Naive thymus-derived CD8-positive, alpha-beta T cell (primary cell): Measurements from ENCODE around the gene HNRNPA1. TPM values are rescaled to one million over a fixed set of nuclear protein-coding genes. Genes with fewer than 3 reads are reported as not detected.
A peak's percentile ranks its signal among the peaks of the same experiment; 100 is the strongest.

Experiments used
- ATAC-seq, 2 donors: fragments of 150-1000 bp; cut with Tn5 transposase in 1 of 2; sonication (Bioruptor Pico), chemical (Tn5 transposase) in 1 of 2; 1 replicate in 1 of 2; 2 replicates in 1 of 2; pipeline ENCODE4 v1.10.0; 2021; ENCODE audit warnings: mild to moderate bottlenecking in 2 of 2, moderate library complexity in 2 of 2
- POLR2A ChIA-PET: fragments of 350-600 bp; sonication (Branson Sonifier 250); formaldehyde crosslinking; loops from one replicate; lab custom pipeline; 2021; ENCODE audit warnings: antibody characterized with exemption; lab: Charles Lee
- DNase-seq, 10 donors: peaks; one replicate each; pipeline versions ENCODE4 v3.0.0 to v3.0.0-alpha.2; 2020 to 2022
- H3K27ac Mint-ChIP-seq, 10 donors: one replicate each; pipeline ENCODE4 v1.8.0; 2020 to 2022; ENCODE audit warnings: mild to moderate bottlenecking in 10 of 10, mixed read lengths in 10 of 10, moderate library complexity in 4 of 10, inconsistent platforms in 1 of 10
- H3K27me3 Mint-ChIP-seq, 5 donors: one replicate each; pipeline ENCODE4 v1.8.0; 2021 to 2022; ENCODE audit warnings: mixed read lengths in 5 of 5
- H3K36me3 Mint-ChIP-seq, 3 donors: one replicate each; pipeline ENCODE4 v1.8.0; 2020 to 2022; ENCODE audit warnings: mixed read lengths in 3 of 3, mild to moderate bottlenecking in 2 of 3, inconsistent platforms in 1 of 3
- H3K4me1 Mint-ChIP-seq, 4 donors: one replicate each; pipeline ENCODE4 v1.8.0; 2021 to 2022; ENCODE audit warnings: mixed read lengths in 4 of 4
- H3K4me3 Mint-ChIP-seq, 10 donors: one replicate each; pipeline ENCODE4 v1.8.0; 2020 to 2022; ENCODE audit warnings: mild to moderate bottlenecking in 10 of 10, mixed read lengths in 10 of 10, moderate library complexity in 6 of 10, inconsistent platforms in 1 of 10
- H3K9me3 Mint-ChIP-seq, 9 donors: one replicate each; pipeline ENCODE4 v1.8.0; 2020 to 2022; ENCODE audit warnings: mixed read lengths in 9 of 9, mild to moderate bottlenecking in 3 of 9, inconsistent platforms in 1 of 9, moderate library complexity in 1 of 9
- polyA plus RNA-seq, 3 donors: library from polyadenylated mRNA; unstranded; fragments of 300-500 nt; fragmentation: Illumina TruSeq; gene quantifications; one replicate each; pipeline ENCODE4 v1.2.3, GENCODE V29; 2021
- total RNA-seq, 8 experiments: library from RNA in 2 of 8; stranded (reverse) in 2 of 8; gene quantifications; one replicate each; pipeline ENCODE4 v1.2.3 and lab custom pipeline; 2021 to 2026

The HNRNPA1 gene
- total and polyA plus RNA-seq, 5 experiments from 2014 or later: 932 to 1,177 (median 1,109) TPM

- POLR2A ChIA-PET: interaction anchor here (0.7 to 1.3 kb wide), 4 partner anchors 8 to 71 kb away, joined by 3 to 4 read pairs (median 3); partner anchors contain the start of gene CBX5
- peak overlapping the region in 3 of 10 donors; percentile 11 to 76 (median 37) for H3K27ac Mint-ChIP-seq
These were observed 7.0 kb downstream of the HNRNPA1 start for GRCh38 chr12:54287261-54288157.

GRCh38 chr12:54292083-54292930 lies 11.8 kb downstream of the HNRNPA1 start:
- Mint-ChIP-seq H3K27ac (no peak overlapping the region), H3K27me3 (peaks cover 0 to 5% (median 0%) of the 10 kb centered on the region in 5 donors), H3K4me1 (peaks cover 0 to 17% (median 2%) of the 10 kb centered on the region in 4 donors)

More at GRCh38 chr12:54287261-54288157, 7.0 kb downstream of the HNRNPA1 start:
- no peak for DNase-seq
- H3K27me3 Mint-ChIP-seq: no peaks in the 10 kb centered on the region
- no peaks in the 10 kb centered on the region for H3K9me3 Mint-ChIP-seq
- peak in 1 of 2 donors; percentile 12 for ATAC-seq
- no peak overlapping the region for H3K4me3 Mint-ChIP-seq
- peaks cover 3 to 36% (median 13%) of the 10 kb centered on the region in 3 donors for H3K36me3 Mint-ChIP-seq
- peaks cover 19 to 56% (median 43%) of the 10 kb centered on the region in 4 donors for H3K4me1 Mint-ChIP-seq

DNA sequence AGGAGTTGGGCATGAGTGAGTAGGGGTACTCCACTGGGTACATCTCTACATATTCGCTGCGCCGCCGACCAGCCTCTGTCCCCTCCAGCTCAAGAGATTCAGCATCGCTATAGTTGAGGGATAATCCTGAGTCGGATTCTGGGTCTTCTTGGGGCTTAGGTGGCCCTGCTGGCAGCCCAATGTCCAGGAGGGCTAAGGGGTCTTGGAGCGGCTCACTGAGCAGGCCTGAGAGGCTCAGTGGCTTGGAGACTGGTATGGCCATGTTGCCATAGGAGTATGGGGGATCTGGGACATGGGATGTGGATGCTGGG lies 12.4 kb downstream of the HNRNPA1 start:
- Mint-ChIP-seq H3K27ac (peak overlapping the region in 1 of 10 donors; percentile 24), H3K27me3 (peaks cover 0 to 8% (median 3%) of the 10 kb centered on the region in 5 donors), H3K4me3 (peak overlapping the region in 1 of 10 donors; percentile 62), H3K9me3 (no peaks in the 10 kb centered on the region), H3K36me3 (peaks cover 0 to 3% (median 2%) of the 10 kb centered on the region in 3 donors), H3K4me1 (peaks cover 2 to 19% (median 3%) of the 10 kb centered on the region in 4 donors)
- ATAC-seq: no peak
- no peak for DNase-seq
- POLR2A ChIA-PET: interaction anchor here (1.2 to 6.0 kb wide), 4 partner anchors 12 to 76 kb away, joined by 3 to 38 read pairs (median 10); partner anchors contain the start of genes CBX5, COPZ1 and HNRNPA1

More at GRCh38 chr12:54292083-54292930, 11.8 kb downstream of the HNRNPA1 start:
- Mint-ChIP-seq H3K9me3 (no peaks in the 10 kb centered on the region), H3K36me3 (peaks cover 0 to 3% (median 2%) of the 10 kb centered on the region in 3 donors), H3K4me3 (no peak overlapping the region)
- DNase-seq (no peak), ATAC-seq (no peak)
- POLR2A ChIA-PET: interaction anchor here (1.0 to 6.0 kb wide), 6 partner anchors 9 to 76 kb away, joined by 3 to 38 read pairs (median 7); partner anchors contain the start of genes CBX5, COPZ1 and HNRNPA1

- H3K27me3 Mint-ChIP-seq: peaks cover 5 to 17% (median 11%) of the 10 kb centered on the region in 5 donors
- no peaks in the 10 kb centered on the region for H3K9me3 Mint-ChIP-seq
- H3K36me3 Mint-ChIP-seq: peaks cover 0 to 1% (median 0%) of the 10 kb centered on the region in 3 donors
- H3K27ac Mint-ChIP-seq: peak overlapping the region in 1 of 10 donors; percentile 30
- POLR2A ChIA-PET: interaction anchor here (0.8 to 6.0 kb wide), 4 partner anchors 14 to 74 kb away, joined by 3 to 38 read pairs (median 6); partner anchors contain the start of genes CBX5 and HNRNPA1
- no peak overlapping the region for H3K4me3 Mint-ChIP-seq
- peaks cover 2 to 23% (median 5%) of the 10 kb centered on the region in 4 donors for H3K4me1 Mint-ChIP-seq
- DNase-seq (peak; percentile 16 to 79 (median 41)), ATAC-seq (peak; percentile 69 to 70)
These were observed 13.8 kb downstream of the HNRNPA1 start for GRCh38 chr12:54294152-54294952.

- Mint-ChIP-seq H3K27me3 (peaks cover 9 to 24% (median 17%) of the 10 kb centered on the region in 5 donors), H3K27ac (peak overlapping the region in 3 of 10 donors; percentile 11 to 30 (median 19)), H3K4me1 (peaks cover 5 to 25% (median 6%) of the 10 kb centered on the region in 4 donors), H3K4me3 (peak overlapping the region in 1 of 10 donors; percentile 15), H3K36me3 (no peaks in the 10 kb centered on the region), H3K9me3 (no peaks in the 10 kb centered on the region)
- POLR2A ChIA-PET: interaction anchor here (0.8 to 6.0 kb wide), 2 partner anchors 14 to 64 kb away, joined by 3 to 38 read pairs; partner anchors contain the start of genes CBX5 and HNRNPA1
- DNase-seq: no peak
- ATAC-seq: no peak
These were observed 14.5 kb downstream of the HNRNPA1 start for GRCh38 chr12:54294953-54295566.

DNA sequence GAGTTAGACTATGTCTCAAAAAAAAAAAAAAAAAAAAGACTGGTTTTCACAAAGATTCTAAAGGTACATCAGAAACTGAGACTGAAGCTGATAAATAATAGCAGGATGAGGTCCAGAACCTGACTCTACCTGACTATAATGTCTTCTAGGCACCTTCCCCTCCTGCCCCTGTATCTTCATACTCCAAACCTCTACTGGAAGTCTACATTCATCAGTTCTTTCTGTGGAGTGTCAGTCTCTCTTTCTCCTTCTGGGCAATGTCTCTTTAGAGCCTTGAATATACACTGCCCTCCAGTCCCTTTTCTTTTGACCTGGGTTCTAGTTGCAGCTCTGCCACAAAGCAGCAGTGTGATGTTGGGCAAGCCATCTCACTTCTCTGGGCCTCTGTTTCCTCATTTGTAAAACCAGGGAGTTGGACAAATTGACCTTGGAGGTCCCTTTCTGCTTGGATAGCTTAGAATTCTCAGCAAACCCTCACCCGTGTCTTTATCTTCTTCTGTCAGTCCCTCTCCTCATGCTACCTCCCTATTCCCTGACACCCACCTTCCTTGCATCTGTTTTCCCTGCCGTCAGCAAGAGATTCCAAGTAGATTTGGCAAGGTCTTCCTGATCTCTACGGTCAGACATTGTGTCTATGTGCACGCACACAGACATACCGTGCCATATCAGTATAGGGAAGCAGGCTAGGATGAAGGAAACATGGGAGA lies 16.0 kb downstream of the HNRNPA1 start:
- DNase-seq (no peak), ATAC-seq (no peak)
- Mint-ChIP-seq H3K4me3 (peak overlapping the region in 1 of 10 donors; percentile 37), H3K9me3 (no peaks in the 10 kb centered on the region), H3K27ac (peak overlapping the region in 2 of 10 donors; percentile 16 to 71), H3K27me3 (peaks cover 12 to 36% (median 28%) of the 10 kb centered on the region in 5 donors), H3K36me3 (no peaks in the 10 kb centered on the region), H3K4me1 (peaks cover 5 to 37% (median 14%) of the 10 kb centered on the region in 4 donors)
- POLR2A ChIA-PET: interaction anchor here (0.6 to 0.7 kb wide), 2 partner anchors 56 to 94 kb away, joined by 3 to 10 read pairs; no protein-coding TSS in a partner anchor

GRCh38 chr12:54298904-54299303 lies 18.4 kb downstream of the HNRNPA1 start:
- H3K27ac Mint-ChIP-seq: no peak overlapping the region
- peaks cover 7 to 54% (median 16%) of the 10 kb centered on the region in 4 donors for H3K4me1 Mint-ChIP-seq
- H3K9me3 Mint-ChIP-seq: no peaks in the 10 kb centered on the region
- peaks cover 24 to 58% (median 44%) of the 10 kb centered on the region in 5 donors for H3K27me3 Mint-ChIP-seq
- no peak for DNase-seq
- peak overlapping the region in 1 of 10 donors; percentile 33 for H3K4me3 Mint-ChIP-seq
- no peak for ATAC-seq
- no peaks in the 10 kb centered on the region for H3K36me3 Mint-ChIP-seq
- POLR2A ChIA-PET: interaction anchor here (0.6 to 2.3 kb wide), 3 partner anchors 12 to 302 kb away, joined by 3 to 9 read pairs (median 4); partner anchors contain the start of genes CBX5 and HNRNPA1

GRCh38 chr12:54299515-54300224 lies 19.1 kb downstream of the HNRNPA1 start:
- Mint-ChIP-seq H3K36me3 (no peaks in the 10 kb centered on the region), H3K4me3 (peak overlapping the region in 3 of 10 donors; percentile 26 to 65 (median 39)), H3K4me1 (peaks cover 11 to 62% (median 20%) of the 10 kb centered on the region in 4 donors), H3K9me3 (no peaks in the 10 kb centered on the region), H3K27ac (peak overlapping the region in 1 of 10 donors; percentile 27), H3K27me3 (peaks cover 24 to 65% (median 44%) of the 10 kb centered on the region in 5 donors)
- POLR2A ChIA-PET: interaction anchor here (0.6 to 2.3 kb wide), 3 partner anchors 13 to 28 kb away, joined by 4 to 9 read pairs (median 4); partner anchors contain the start of genes CBX5 and HNRNPA1
- ATAC-seq (no peak), DNase-seq (no peak)

DNA sequence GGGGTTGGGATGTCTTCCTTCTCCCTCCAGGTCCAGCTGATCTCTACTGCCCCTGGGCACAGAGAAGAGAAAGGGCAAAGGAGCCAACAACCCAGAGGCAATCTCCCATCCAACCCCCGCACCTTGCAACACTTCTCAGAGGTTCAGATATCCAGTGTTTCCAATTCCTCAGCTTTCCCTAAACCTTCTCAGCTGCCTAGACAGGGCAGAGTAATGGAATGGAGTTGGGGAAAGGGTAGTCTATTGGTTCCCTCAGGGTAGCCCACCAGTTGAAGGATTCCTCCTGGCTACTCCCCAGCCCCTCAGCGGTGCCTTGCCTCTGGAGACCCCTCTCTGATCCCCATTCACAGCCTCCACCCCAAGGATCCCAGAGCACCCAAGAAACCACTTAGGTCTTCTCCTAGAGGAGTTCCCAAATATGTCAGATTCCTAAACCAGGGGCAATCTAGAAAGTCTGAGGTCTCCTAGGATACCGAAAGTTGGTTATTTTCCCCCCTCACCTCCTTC lies 19.8 kb downstream of the HNRNPA1 start:
- Mint-ChIP-seq H3K9me3 (no peaks in the 10 kb centered on the region), H3K27me3 (peaks cover 24 to 68% (median 44%) of the 10 kb centered on the region in 5 donors), H3K27ac (no peak overlapping the region), H3K4me1 (peaks cover 11 to 67% (median 21%) of the 10 kb centered on the region in 4 donors), H3K36me3 (no peaks in the 10 kb centered on the region), H3K4me3 (peak overlapping the region in 6 of 10 donors; percentile 40 to 72 (median 50))
- POLR2A ChIA-PET: interaction anchor here (0.6 to 2.3 kb wide), 3 partner anchors 20 to 27 kb away, joined by 3 to 9 read pairs (median 4); partner anchors contain the start of genes CBX5, COPZ1 and HNRNPA1
- ATAC-seq: peak in 1 of 2 donors; percentile 8
- no peak for DNase-seq
